ENCODE data around the gene TRPV6.

The TRPV6 gene

GRCh38 chr7:142885311-142886230 lies at the start of gene TRPV6:
TRPV6 (minus strand) TSS chr7:142885745.
- DNase-seq (ENCODE audit: low read depth in 2 of 2) = no peak

GRCh38 chr7:142934056-142934455 lies 48.5 kb upstream of the TRPV6 start:
- no peak for DNase-seq (ENCODE audit: low read depth in 2 of 2)

GRCh38 chr7:142933624-142934023 lies 48.1 kb upstream of the TRPV6 start, which contains the start of gene TRPV5:
TRPV5 (minus strand) TSS chr7:142933746; CDS start chr7:142933459, 287 bp downstream.
- no peak for DNase-seq (ENCODE audit: low read depth in 2 of 2)

- no peak for DNase-seq (ENCODE audit: low read depth in 2 of 2)
Observed at GRCh38 chr7:142933092-142933475, 47.5 kb upstream of the TRPV6 start.

GRCh38 chr7:142932386-142933091 lies 47.0 kb upstream of the TRPV6 start:
- DNase-seq (ENCODE audit: low read depth in 2 of 2) = no peak

GRCh38 chr7:142930126-142930730 lies 44.7 kb upstream of the TRPV6 start:
- no peak for DNase-seq (ENCODE audit: low read depth in 2 of 2)

- DNase-seq (ENCODE audit: low read depth in 2 of 2) = no peak
Observed at GRCh38 chr7:142927949-142928348, 42.4 kb upstream of the TRPV6 start.

GRCh38 chr7:142927085-142927745 lies 41.7 kb upstream of the TRPV6 start:
- no peak for DNase-seq (ENCODE audit: low read depth in 2 of 2)

- no peak for DNase-seq (ENCODE audit: low read depth in 2 of 2)
Observed at GRCh38 chr7:142925413-142925812, 39.9 kb upstream of the TRPV6 start.

GRCh38 chr7:142923391-142923790 lies 37.8 kb upstream of the TRPV6 start:
- no peak for DNase-seq (ENCODE audit: low read depth in 2 of 2)

GRCh38 chr7:142919656-142920055 lies 34.1 kb upstream of the TRPV6 start:
- DNase-seq (ENCODE audit: low read depth in 2 of 2) = no peak

- no peak for DNase-seq (ENCODE audit: low read depth in 2 of 2)
Observed at GRCh38 chr7:142918901-142919300, 33.4 kb upstream of the TRPV6 start.

- no peak for DNase-seq (ENCODE audit: low read depth in 2 of 2)
Observed at GRCh38 chr7:142917447-142917846, 31.9 kb upstream of the TRPV6 start.

GRCh38 chr7:142916508-142916907 lies 31.0 kb upstream of the TRPV6 start:
- DNase-seq (ENCODE audit: low read depth in 2 of 2) = no peak

GRCh38 chr7:142915315-142915714 lies 29.8 kb upstream of the TRPV6 start:
- no peak for DNase-seq (ENCODE audit: low read depth in 2 of 2)

- DNase-seq (ENCODE audit: low read depth in 2 of 2) = no peak
Observed at GRCh38 chr7:142914121-142914520, 28.6 kb upstream of the TRPV6 start.

- DNase-seq (ENCODE audit: low read depth in 2 of 2) = no peak
Observed at GRCh38 chr7:142913566-142913965, 28.0 kb upstream of the TRPV6 start.

- no peak for DNase-seq (ENCODE audit: low read depth in 2 of 2)
Observed at GRCh38 chr7:142913051-142913450, 27.5 kb upstream of the TRPV6 start.

- DNase-seq (ENCODE audit: low read depth in 2 of 2) = no peak
Observed at GRCh38 chr7:142910481-142910880, 24.9 kb upstream of the TRPV6 start.

- no peak for DNase-seq (ENCODE audit: low read depth in 2 of 2)
Observed at GRCh38 chr7:142910031-142910433, 24.5 kb upstream of the TRPV6 start.

- DNase-seq (ENCODE audit: low read depth in 2 of 2) = no peak
Observed at GRCh38 chr7:142908921-142909890, 23.7 kb upstream of the TRPV6 start.
